Measurements from ENCODE around the gene WSCD1. TPM values are rescaled to one million over a fixed set of nuclear protein-coding genes. Genes with fewer than 3 reads are reported as not detected.

The WSCD1 gene
- total and polyA plus RNA-seq, 12 donors = 2.5 to 13.8 (median 4.2) TPM

DNA sequence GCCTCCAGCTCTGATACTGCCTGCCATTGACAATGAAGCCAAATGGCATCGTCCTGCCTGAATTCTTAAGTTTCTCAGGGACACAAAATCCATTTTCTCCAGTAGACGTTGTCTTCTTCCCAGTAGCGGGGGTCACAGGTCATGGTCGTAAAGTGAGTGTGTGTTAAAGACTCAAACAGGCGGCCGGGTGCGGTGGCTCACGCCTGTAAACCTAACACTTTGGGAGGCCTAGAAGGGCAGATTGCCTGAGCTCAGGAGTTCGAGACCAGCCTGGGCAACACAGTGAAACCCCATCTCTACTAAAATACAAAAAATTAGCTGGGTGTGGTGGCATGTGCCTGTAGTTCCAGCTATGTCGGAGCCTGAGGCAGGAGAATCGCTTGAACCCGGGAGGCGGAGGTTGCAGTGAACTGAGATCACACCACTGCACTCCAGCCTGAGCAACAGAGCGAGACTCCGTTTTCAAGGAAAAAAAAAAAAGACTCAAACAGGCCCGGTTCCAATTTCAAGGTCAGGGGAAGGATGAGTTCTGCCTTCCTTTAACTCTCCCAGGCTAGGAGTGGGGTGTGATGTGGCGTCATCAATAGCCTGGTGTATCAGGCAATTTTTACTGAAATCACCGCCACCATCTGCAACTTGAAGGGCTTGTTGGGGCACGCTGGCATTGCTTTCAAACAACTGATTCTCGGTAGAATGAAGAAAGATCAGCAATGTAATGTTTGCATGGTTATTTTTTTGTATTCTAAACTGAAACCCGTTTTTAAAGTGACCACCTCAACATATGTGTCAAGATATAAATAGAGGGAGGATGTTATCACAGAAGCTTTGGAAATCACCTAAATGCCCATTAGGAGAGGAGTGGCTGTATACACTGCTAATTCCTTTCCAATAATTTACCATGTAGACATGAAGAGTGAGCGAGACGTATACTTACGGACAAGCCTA lies 91.0 kb downstream of the WSCD1 start:
- Histone ChIP-seq H3K4me1 (no peaks in the 10 kb centered on the region), H3K27ac (no peak overlapping the region), H3K27me3 (peaks cover 0 to 31% (median 3%) of the 10 kb centered on the region in 7 donors), H3K4me3 (no peak overlapping the region), H3K9me3 (no peaks in the 10 kb centered on the region), H3K36me3 (no peaks in the 10 kb centered on the region)
- DNase-seq = no peak
- no peak for ATAC-seq
- intact Hi-C loops (cut with DNase I) = no loop called here
- TF ChIP-seq, protein P1, sequence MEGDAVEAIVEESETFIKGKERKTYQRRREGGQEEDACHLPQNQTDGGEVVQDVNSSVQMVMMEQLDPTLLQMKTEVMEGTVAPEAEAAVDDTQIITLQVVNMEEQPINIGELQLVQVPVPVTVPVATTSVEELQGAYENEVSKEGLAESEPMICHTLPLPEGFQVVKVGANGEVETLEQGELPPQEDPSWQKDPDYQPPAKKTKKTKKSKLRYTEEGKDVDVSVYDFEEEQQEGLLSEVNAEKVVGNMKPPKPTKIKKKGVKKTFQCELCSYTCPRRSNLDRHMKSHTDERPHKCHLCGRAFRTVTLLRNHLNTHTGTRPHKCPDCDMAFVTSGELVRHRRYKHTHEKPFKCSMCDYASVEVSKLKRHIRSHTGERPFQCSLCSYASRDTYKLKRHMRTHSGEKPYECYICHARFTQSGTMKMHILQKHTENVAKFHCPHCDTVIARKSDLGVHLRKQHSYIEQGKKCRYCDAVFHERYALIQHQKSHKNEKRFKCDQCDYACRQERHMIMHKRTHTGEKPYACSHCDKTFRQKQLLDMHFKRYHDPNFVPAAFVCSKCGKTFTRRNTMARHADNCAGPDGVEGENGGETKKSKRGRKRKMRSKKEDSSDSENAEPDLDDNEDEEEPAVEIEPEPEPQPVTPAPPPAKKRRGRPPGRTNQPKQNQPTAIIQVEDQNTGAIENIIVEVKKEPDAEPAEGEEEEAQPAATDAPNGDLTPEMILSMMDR (IDR thresholded peaks at IDR 0.05) = no peak
- 83 to 86% methylated on average over 24 of the region's 24 CpGs for WGBS, 2 donors

DNA sequence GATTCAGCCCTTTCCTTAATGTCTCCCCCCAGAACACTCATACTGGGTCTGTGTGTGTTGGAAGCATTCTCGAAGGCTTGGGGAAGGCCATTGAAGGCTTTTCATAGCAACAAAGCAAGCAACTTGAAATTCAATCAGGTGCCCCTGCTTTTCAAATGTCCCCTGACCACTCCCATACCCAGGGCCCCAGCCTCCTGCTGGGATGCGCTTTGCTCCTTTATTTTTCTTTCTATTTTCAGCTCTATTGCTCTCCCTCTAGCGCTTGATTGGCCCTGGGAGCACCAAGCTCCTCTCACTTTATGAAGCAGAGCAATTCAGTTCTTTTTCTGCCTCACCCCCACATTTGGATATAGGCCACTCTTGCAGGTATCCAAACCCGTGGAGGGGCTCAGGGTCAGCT lies 92.0 kb downstream of the WSCD1 start:
- intact Hi-C loops (cut with DNase I) = no loop called here
- 47 to 50% methylated on average over 4 of the region's 4 CpGs for WGBS, 2 donors
- peaks cover 0 to 31% (median 3%) of the 10 kb centered on the region in 7 donors for H3K27me3 ChIP-seq

DNA sequence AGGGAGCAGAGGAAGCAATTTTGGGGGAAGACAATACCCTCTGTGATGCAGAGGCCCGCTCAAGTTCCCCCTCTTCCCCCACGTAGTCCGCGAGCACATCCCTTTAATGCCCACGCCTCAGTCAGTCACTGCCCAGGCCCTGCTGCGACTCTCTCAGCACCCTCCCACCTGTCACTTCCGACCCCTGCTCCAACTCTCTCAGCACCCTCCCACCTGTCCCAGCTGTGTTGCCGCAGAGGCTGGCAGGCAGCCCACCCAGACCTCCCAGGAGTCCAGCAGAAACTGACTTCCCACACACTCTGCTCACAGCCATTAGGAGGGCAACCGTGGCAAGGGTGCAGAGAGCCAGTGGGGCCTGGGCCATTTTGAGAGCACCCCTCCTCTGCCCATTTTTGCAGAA lies 92.7 kb downstream of the WSCD1 start:
- TF ChIP-seq, protein P1 (IDR thresholded peaks at IDR 0.05) = no peak
- Histone ChIP-seq H3K9me3 (no peaks in the 10 kb centered on the region), H3K4me3 (no peak overlapping the region), H3K27ac (no peak overlapping the region), H3K36me3 (no peaks in the 10 kb centered on the region), H3K27me3 (peaks cover 0 to 25% (median 3%) of the 10 kb centered on the region in 7 donors), H3K4me1 (no peaks in the 10 kb centered on the region)
- ATAC-seq (no peak), DNase-seq (no peak)
- intact Hi-C loops (cut with DNase I) = no loop called here
- WGBS, 2 donors = 37 to 40% methylated on average over 9 of the region's 9 CpGs

More for the DNA sequence above, 92.0 kb downstream of the WSCD1 start:
- no peak for DNase-seq
- no peak for ATAC-seq
- TF ChIP-seq, protein P1 (IDR thresholded peaks at IDR 0.05) = no peak
- no peak overlapping the region for H3K27ac ChIP-seq
- H3K9me3 ChIP-seq = no peaks in the 10 kb centered on the region
- no peaks in the 10 kb centered on the region for H3K4me1 ChIP-seq
- H3K36me3 ChIP-seq = no peaks in the 10 kb centered on the region
- no peak overlapping the region for H3K4me3 ChIP-seq

DNA sequence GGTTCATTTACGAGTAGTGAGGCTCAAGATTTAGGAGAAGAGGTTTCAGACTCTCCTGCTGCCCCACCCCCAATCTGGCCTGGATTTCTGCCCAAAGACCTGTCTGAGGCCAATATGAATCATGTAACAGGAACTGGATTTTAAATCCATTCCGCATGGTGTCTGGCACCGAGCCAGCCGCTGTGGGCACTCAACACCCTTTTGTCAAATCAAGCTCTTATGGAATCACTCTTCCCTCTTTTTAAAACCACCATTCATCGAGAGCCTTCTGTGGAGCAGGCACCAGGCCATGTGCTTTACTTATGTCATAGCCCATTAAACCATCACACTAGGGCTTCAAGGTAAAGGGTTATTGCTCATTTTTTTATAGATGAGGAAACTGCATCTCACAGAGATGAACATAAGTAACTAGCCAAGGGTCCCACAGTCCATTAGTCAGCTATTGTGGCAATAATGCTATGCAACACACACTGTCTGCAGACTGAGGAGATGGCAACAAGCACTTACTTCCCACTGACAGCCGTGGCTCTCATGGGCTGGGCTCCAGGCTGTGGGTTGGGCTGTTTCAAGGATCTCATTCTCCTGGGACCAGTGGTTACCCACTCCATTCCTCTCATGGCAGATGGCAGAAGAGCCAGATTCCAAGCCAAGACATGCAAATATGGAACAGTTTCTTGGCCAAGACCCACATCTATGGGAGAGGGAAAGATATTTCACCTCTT lies 93.6 kb downstream of the WSCD1 start:
- Histone ChIP-seq H3K36me3 (no peaks in the 10 kb centered on the region), H3K27ac (no peak overlapping the region), H3K4me3 (no peak overlapping the region), H3K4me1 (no peaks in the 10 kb centered on the region), H3K27me3 (peaks cover 0 to 24% (median 3%) of the 10 kb centered on the region in 7 donors), H3K9me3 (no peaks in the 10 kb centered on the region)
- DNase-seq (no peak), ATAC-seq (no peak)
- WGBS, 2 donors = 42 to 63% methylated on average over 6 of the region's 6 CpGs
- intact Hi-C loops (cut with DNase I) = no loop called here
- TF ChIP-seq, protein P1 (IDR thresholded peaks at IDR 0.05) = no peak

Measured in heart right ventricle (tissue), 16 donors.